Keratinocyte (primary cell): Measurements from ENCODE around the gene SPINK14. TPM values are rescaled to one million over a fixed set of nuclear protein-coding genes. Genes with fewer than 3 reads are reported as not detected.

Experiments used
- DNase-seq: peaks from one replicate; pipeline ENCODE4 v3.0.0-alpha.2; 2011; ENCODE audit warnings: low read depth, missing footprints, low spot score
- FAIRE-seq: peaks from 2 replicates; lab custom pipeline; 2011; peaks lifted over from hg19 to GRCh38; lab: Jason Lieb, UNC
- H2AFZ ChIP-seq: 2 replicates; pipeline ENCODE4 v1.6.0; 2012; ENCODE audit warnings: low read length, control low read depth, inconsistent platforms; ENCODE audit not compliant: control insufficient read depth
- H3K27ac ChIP-seq: 2 replicates; pipeline ENCODE4 v1.5.1; 2011; ENCODE audit warnings: low read length; ENCODE audit not compliant: control insufficient read depth, insufficient read depth
- H3K27me3 ChIP-seq: 3 replicates; pipeline ENCODE4 v1.6.0; 2011; ENCODE audit warnings: low read length; ENCODE audit not compliant: control insufficient read depth, insufficient read depth; ENCODE audit errors: extremely low read depth
- H3K36me3 ChIP-seq, 2 experiments: 2 replicates in 1 of 2; 3 replicates in 1 of 2; pipeline ENCODE4 v1.5.1; 2011; ENCODE audit warnings: low read length in 2 of 2, mild to moderate bottlenecking in 1 of 2; ENCODE audit not compliant: control insufficient read depth in 2 of 2, insufficient read depth in 2 of 2; ENCODE audit errors: extremely low read depth in 1 of 2
- H3K4me1 ChIP-seq: 3 replicates; pipeline ENCODE4 v1.5.1; 2011; ENCODE audit warnings: low read length; ENCODE audit not compliant: control insufficient read depth, insufficient read depth; ENCODE audit errors: extremely low read depth
- H3K4me2 ChIP-seq: 3 replicates; pipeline ENCODE4 v1.6.0; 2011; ENCODE audit warnings: low read depth, low read length; ENCODE audit not compliant: control insufficient read depth, insufficient read depth; ENCODE audit errors: extremely low read depth
- H3K4me3 ChIP-seq, 3 experiments: fragments of 200-600 bp in 1 of 3; sonication (generic) in 1 of 3; 2 replicates in 2 of 3; 3 replicates in 1 of 3; pipeline ENCODE4 v1.5.1; 2011 to 2016; ENCODE audit warnings: low read length in 3 of 3, mild to moderate bottlenecking in 3 of 3, control low read depth in 2 of 3, inconsistent platforms in 1 of 3, low read depth in 1 of 3, mixed read lengths in 1 of 3, mixed run types in 1 of 3, moderate library complexity in 1 of 3; ENCODE audit not compliant: control insufficient read depth in 2 of 3, insufficient read depth in 2 of 3; ENCODE audit errors: extremely low read depth in 1 of 3
- H3K79me2 ChIP-seq: 2 replicates; pipeline ENCODE4 v1.6.0; 2012; ENCODE audit warnings: low read length; ENCODE audit not compliant: control insufficient read depth, insufficient read depth
- H3K9ac ChIP-seq: 3 replicates; pipeline ENCODE4 v1.6.0; 2011; ENCODE audit warnings: low read length; ENCODE audit not compliant: control insufficient read depth, insufficient read depth; ENCODE audit errors: extremely low read depth
- H3K9me1 ChIP-seq: 3 replicates; pipeline ENCODE4 v1.6.0; 2011; ENCODE audit warnings: low read length; ENCODE audit not compliant: control insufficient read depth, insufficient read depth; ENCODE audit errors: extremely low read depth
- H3K9me3 ChIP-seq: 2 replicates; pipeline ENCODE4 v1.5.1; 2012; ENCODE audit warnings: low read depth, low read length; ENCODE audit not compliant: control insufficient read depth
- H4K20me1 ChIP-seq: 3 replicates; pipeline ENCODE4 v1.6.0; 2011; ENCODE audit warnings: low read length; ENCODE audit not compliant: control insufficient read depth, insufficient read depth; ENCODE audit errors: extremely low read depth
- CTCF ChIP-seq, 3 experiments: IDR thresholded peaks in 1 of 3; conservative IDR thresholded peaks in 1 of 3; optimal IDR thresholded peaks in 1 of 3; 2 replicates in 2 of 3; 3 replicates in 1 of 3; pipeline versions ENCODE3 to v1.5.1; 2011; ENCODE audit warnings: low read length in 3 of 3, mild to moderate bottlenecking in 3 of 3, moderate library complexity in 2 of 3, control low read depth in 1 of 3, inconsistent platforms in 1 of 3; ENCODE audit not compliant: insufficient read depth in 2 of 3; ENCODE audit errors: extremely low read depth in 1 of 3
- EZH2 ChIP-seq: IDR thresholded peaks from one replicate; pipeline ENCODE4 v1.6.1; 2012; ENCODE audit warnings: inconsistent platforms, mild to moderate bottlenecking, low read length, moderate library complexity
- dilution Hi-C: fragments of 300-500 bp; cut with MboI; formaldehyde crosslinking; loops from one replicate; pipeline ENCODE4 v1.7.0; 2020; ENCODE audit warnings: low sequenced_read_pairs; ENCODE audit not compliant: extremely low pct_ligation_motif_present
- polyA plus RNA-seq, 5 experiments: library from polyadenylated mRNA; depleted of rRNA in 3 of 5; stranded (reverse) in 3 of 5; stranded (forward) in 1 of 5; unstranded in 1 of 5; fragments of >200 nt; gene quantifications; 1 replicate in 1 of 5; 2 replicates in 3 of 5; 3 replicates in 1 of 5; pipeline versions ENCODE4 v1.2.1 to v1.2.3, GENCODE V29; 2011 to 2012; ENCODE audit warnings: missing spikeins in 2 of 5, low read depth in 1 of 5, low replicate concordance in 1 of 5

SPINK14 gene
- polyA plus RNA-seq, 1 donor (not counting 4 experiments of a cell fraction or from before 2014, with no cell fraction given): not detected

GRCh38 chr5:148166550-148167283 is 1.6 kb upstream of the SPINK14 start:
- no peaks in the 10 kb centered on the region for H3K9me1 ChIP-seq
- H3K4me3 ChIP-seq: no peak overlapping the region
- H3K9ac ChIP-seq: no peak overlapping the region
- H2AFZ ChIP-seq: no peak overlapping the region
- H3K36me3 ChIP-seq: no peaks in the 10 kb centered on the region
- H3K27me3 ChIP-seq: no peaks in the 10 kb centered on the region
- H3K4me2 ChIP-seq: no peak overlapping the region
- no peak overlapping the region for H3K27ac ChIP-seq
- dilution Hi-C loops: no loop called here
- H3K79me2 ChIP-seq: no peaks in the 10 kb centered on the region
- TF ChIP-seq EZH2: no peak
- no peak for TF ChIP-seq CTCF (optimal IDR thresholded peaks at IDR 0.05 in 1 of 3, IDR thresholded peaks at IDR 0.05 in 1 of 3, conservative IDR thresholded peaks at IDR 0.05 in 1 of 3; ENCODE audit: extremely low read depth in 1 of 3, insufficient read depth in 2 of 3, low read length in 3 of 3)
- FAIRE-seq: no peak
- DNase-seq: no peak
- H3K9me3 ChIP-seq: no peaks in the 10 kb centered on the region
- no peaks in the 10 kb centered on the region for H4K20me1 ChIP-seq
- H3K4me1 ChIP-seq: no peaks in the 10 kb centered on the region

GRCh38 chr5:148172377-148172776 is 4.0 kb downstream of the SPINK14 start:
- Histone ChIP-seq H3K4me1 (no peaks in the 10 kb centered on the region), H3K36me3 (no peaks in the 10 kb centered on the region), H3K4me2 (no peak overlapping the region), H3K4me3 (no peak overlapping the region), H4K20me1 (no peaks in the 10 kb centered on the region), H3K79me2 (no peaks in the 10 kb centered on the region), H2AFZ (no peak overlapping the region), H3K27me3 (no peaks in the 10 kb centered on the region), H3K27ac (no peak overlapping the region), H3K9me1 (no peaks in the 10 kb centered on the region), H3K9ac (no peak overlapping the region), H3K9me3 (no peaks in the 10 kb centered on the region)
- TF ChIP-seq EZH2 (no peak), CTCF (optimal IDR thresholded peaks at IDR 0.05 in 1 of 3, IDR thresholded peaks at IDR 0.05 in 1 of 3, conservative IDR thresholded peaks at IDR 0.05 in 1 of 3; ENCODE audit: extremely low read depth in 1 of 3, insufficient read depth in 2 of 3, low read length in 3 of 3) (no peak)
- dilution Hi-C loops: no loop called here
- no peak for FAIRE-seq
- no peak for DNase-seq
